Suprapubic skin (tissue), 4 donors: Measurements from ENCODE around the gene KLHDC4. TPM values are rescaled to one million over a fixed set of nuclear protein-coding genes. Genes with fewer than 3 reads are reported as not detected.

Experiments used
- DNase-seq, 2 donors: peaks; one replicate each; pipeline ENCODE4 v3.0.0-alpha.2; 2019; ENCODE audit warnings: low spot score in 2 of 2
- H3K27ac ChIP-seq: fragments of 200-600 bp; sonication (generic); one replicate; pipeline ENCODE4 v1.5.1; 2019
- H3K27me3 ChIP-seq: fragments of 200-600 bp; sonication (generic); one replicate; pipeline ENCODE4 v1.5.1; 2019
- H3K36me3 ChIP-seq: fragments of 200-600 bp; sonication (generic); one replicate; pipeline ENCODE4 v1.5.1; 2019
- H3K4me1 ChIP-seq: fragments of 200-600 bp; sonication (generic); one replicate; pipeline ENCODE4 v1.5.1; 2019
- H3K4me3 ChIP-seq: fragments of 200-600 bp; sonication (generic); one replicate; pipeline ENCODE4 v1.5.1; 2019; ENCODE audit warnings: mild to moderate bottlenecking
- H3K9me3 ChIP-seq: fragments of 200-600 bp; sonication (generic); one replicate; pipeline ENCODE4 v1.5.1; 2019
- CTCF ChIP-seq, 2 donors: fragments of 200-600 bp in 1 of 2; fragments of 450-650 bp in 1 of 2; sonication (generic) in 1 of 2; IDR thresholded peaks; one replicate each; pipeline ENCODE4 v1.5.1; 2016 to 2019; ENCODE audit warnings: antibody characterized with exemption in 2 of 2, mild to moderate bottlenecking in 1 of 2, moderate library complexity in 1 of 2
- EP300 ChIP-seq: sonication (generic); formaldehyde crosslinking; IDR thresholded peaks from one replicate; pipeline ENCODE4 v1.6.1; 2017; ENCODE audit warnings: antibody characterized with exemption
- POLR2A ChIP-seq, 2 donors: fragments of 450-650 bp; IDR thresholded peaks; one replicate each; pipeline ENCODE4 v1.6.1; 2017; ENCODE audit warnings: antibody characterized with exemption in 2 of 2, mild to moderate bottlenecking in 2 of 2, moderate library complexity in 2 of 2
- POLR2AphosphoS5 ChIP-seq, 3 donors: sonication (generic); formaldehyde crosslinking; IDR thresholded peaks; one replicate each; pipeline ENCODE4 v1.6.1; 2017; ENCODE audit warnings: antibody characterized with exemption in 3 of 3
- WGBS: methylation state at CpG from one replicate; pipeline ENCODE4 v1.1.5; 2018; 5-methylcytosine and 5-hydroxymethylcytosine counted together
- total RNA-seq, 4 donors: library from RNA; depleted of rRNA; stranded (reverse); fragments of >200 nt; gene quantifications; one replicate each; pipeline ENCODE4 v1.1.0, GENCODE V29; 2016

KLHDC4 gene
- total RNA-seq, 4 donors from 2014 or later, result 26.6 to 104 (median 30.1) TPM

- H3K36me3 ChIP-seq, result peaks cover 38% of the 10 kb centered on the region
- TF ChIP-seq POLR2AphosphoS5 (IDR thresholded peaks at IDR 0.05), result no peak
- no peak for TF ChIP-seq EP300
- no peak for TF ChIP-seq CTCF (IDR thresholded peaks at IDR 0.05)
- no peak for TF ChIP-seq POLR2A (IDR thresholded peaks at IDR 0.05)
- no peak overlapping the region for H3K4me3 ChIP-seq
- 88% methylated on average over 8 of the region's 8 CpGs for WGBS
- DNase-seq, result no peak
- H3K27ac ChIP-seq, result no peak overlapping the region
- no peaks in the 10 kb centered on the region for H3K9me3 ChIP-seq
- no peaks in the 10 kb centered on the region for H3K27me3 ChIP-seq
- H3K4me1 ChIP-seq, result peaks cover 15% of the 10 kb centered on the region
These were observed 4.7 kb downstream of the KLHDC4 start for GRCh38 chr16:87761060-87761459.

DNA sequence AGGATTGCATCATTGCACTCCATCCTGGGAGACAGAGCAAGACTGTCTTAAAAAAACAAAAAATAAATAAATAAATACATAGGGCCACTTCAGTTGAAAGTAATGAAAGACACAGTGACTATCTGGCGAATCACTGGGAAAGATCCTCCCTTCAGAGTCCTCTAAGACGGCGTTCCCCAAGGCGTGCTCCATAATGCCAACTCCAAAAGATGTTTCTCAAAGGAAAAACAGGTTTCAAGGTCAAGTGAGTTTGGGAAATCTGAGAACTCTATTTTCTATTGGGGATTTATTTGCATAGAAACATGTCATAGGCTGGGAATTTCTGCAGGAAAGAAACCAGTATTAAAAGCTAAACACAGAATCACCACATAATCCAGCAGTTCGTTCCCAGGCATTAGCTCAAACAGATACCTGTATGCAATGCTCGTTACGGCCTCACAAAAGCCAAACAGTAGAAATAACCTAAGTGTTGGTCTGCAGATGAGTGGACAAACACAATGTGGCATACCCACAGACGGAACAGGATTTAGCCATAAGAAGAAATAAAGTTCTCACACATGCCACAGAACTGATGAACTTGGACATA lies 7.9 kb downstream of the KLHDC4 start:
- no peak for DNase-seq
- no peak overlapping the region for H3K4me3 ChIP-seq
- H3K27ac ChIP-seq, result no peak overlapping the region
- 87% methylated on average over 8 of the region's 8 CpGs for WGBS
- H3K4me1 ChIP-seq, result no peaks in the 10 kb centered on the region
- no peaks in the 10 kb centered on the region for H3K9me3 ChIP-seq
- H3K36me3 ChIP-seq, result peaks cover 68% of the 10 kb centered on the region
- TF ChIP-seq CTCF (IDR thresholded peaks at IDR 0.05) (no peak), EP300 (no peak), POLR2A (IDR thresholded peaks at IDR 0.05) (no peak), POLR2AphosphoS5 (IDR thresholded peaks at IDR 0.05) (no peak)
- no peaks in the 10 kb centered on the region for H3K27me3 ChIP-seq

GRCh38 chr16:87754535-87754934 lies 11.3 kb downstream of the KLHDC4 start:
- TF ChIP-seq CTCF (IDR thresholded peaks at IDR 0.05) (no peak), POLR2A (IDR thresholded peaks at IDR 0.05) (no peak), POLR2AphosphoS5 (IDR thresholded peaks at IDR 0.05) (no peak), EP300 (no peak)
- WGBS, result 95% methylated on average over 10 of the region's 11 CpGs
- H3K9me3 ChIP-seq, result no peaks in the 10 kb centered on the region
- H3K4me3 ChIP-seq, result no peak overlapping the region
- H3K27ac ChIP-seq, result no peak overlapping the region
- no peak for DNase-seq
- H3K4me1 ChIP-seq, result no peaks in the 10 kb centered on the region
- H3K36me3 ChIP-seq, result peaks cover 78% of the 10 kb centered on the region
- no peaks in the 10 kb centered on the region for H3K27me3 ChIP-seq

DNA sequence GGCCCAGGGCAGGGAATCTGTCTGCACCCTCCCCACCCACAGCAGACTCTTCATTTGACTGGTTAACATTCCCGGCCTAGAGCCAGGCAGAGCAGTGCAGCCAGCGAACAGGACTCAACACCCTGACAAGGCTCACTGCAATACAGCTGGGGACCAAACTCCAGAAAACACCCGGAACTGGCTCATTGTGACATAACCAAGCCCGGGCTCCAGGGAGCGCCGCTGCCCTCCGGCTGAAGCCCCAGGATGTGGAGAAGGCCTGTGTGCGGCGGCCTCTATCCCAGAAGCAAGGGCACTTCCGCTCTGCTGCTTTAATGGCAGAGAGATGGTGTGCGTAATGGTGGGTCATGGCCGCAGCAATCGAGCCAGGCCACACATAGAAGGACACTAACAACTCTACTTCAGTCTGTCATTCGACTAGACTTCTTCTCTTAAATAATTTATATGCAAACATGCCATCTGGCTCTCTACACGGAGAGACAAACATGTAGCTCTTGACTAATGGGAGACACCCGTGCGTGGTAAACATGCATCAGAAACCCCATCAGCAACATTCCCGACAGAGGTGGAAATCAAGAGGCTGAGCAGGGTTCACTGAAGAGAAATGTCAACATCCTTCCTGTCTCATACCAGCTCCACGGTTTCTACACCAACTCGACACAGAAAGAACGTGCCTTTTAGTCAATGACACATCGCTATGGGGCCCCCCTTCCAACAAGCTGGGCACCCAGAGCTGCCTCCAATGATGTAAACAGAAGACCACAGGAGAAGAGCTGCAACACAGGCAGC lies 18.0 kb downstream of the KLHDC4 start:
- no peak overlapping the region for H3K27ac ChIP-seq
- no peak for TF ChIP-seq POLR2AphosphoS5 (IDR thresholded peaks at IDR 0.05)
- no peak for TF ChIP-seq POLR2A (IDR thresholded peaks at IDR 0.05)
- TF ChIP-seq CTCF (IDR thresholded peaks at IDR 0.05), result no peak
- no peak for TF ChIP-seq EP300
- H3K36me3 ChIP-seq, result peaks cover 84% of the 10 kb centered on the region

GRCh38 chr16:87746178-87746577 lies 19.6 kb downstream of the KLHDC4 start:
- 89% methylated on average over 8 of the region's 8 CpGs for WGBS
- Histone ChIP-seq H3K36me3 (peaks cover 77% of the 10 kb centered on the region), H3K27me3 (no peaks in the 10 kb centered on the region), H3K4me1 (no peaks in the 10 kb centered on the region), H3K27ac (no peak overlapping the region), H3K9me3 (no peaks in the 10 kb centered on the region), H3K4me3 (no peak overlapping the region)
- no peak for TF ChIP-seq EP300
- TF ChIP-seq CTCF (IDR thresholded peaks at IDR 0.05), result no peak
- TF ChIP-seq POLR2AphosphoS5 (IDR thresholded peaks at IDR 0.05), result no peak
- TF ChIP-seq POLR2A (IDR thresholded peaks at IDR 0.05), result no peak
- DNase-seq, result no peak

More for the DNA sequence above, 18.0 kb downstream of the KLHDC4 start:
- Histone ChIP-seq H3K4me1 (no peaks in the 10 kb centered on the region), H3K27me3 (no peaks in the 10 kb centered on the region), H3K4me3 (no peak overlapping the region), H3K9me3 (no peaks in the 10 kb centered on the region)
- WGBS, result 82% methylated on average over 13 of the region's 22 CpGs
- no peak for DNase-seq
